Neural crest cell (in vitro differentiated cells): ENCODE data around the gene IMMT. TPM values are rescaled to one million over a fixed set of nuclear protein-coding genes. Genes with fewer than 3 reads are reported as not detected.
A peak's percentile ranks its signal among the peaks of the same experiment; 100 is the strongest.

ENCODE experiments used
- DNase-seq: peaks from one replicate; pipeline ENCODE4 v3.0.0; 2021; ENCODE audit warnings: low read depth, mixed read lengths, low spot score
- H3K27ac Mint-ChIP-seq: one replicate; pipeline ENCODE4 v1.8.0; 2021; ENCODE audit warnings: mild to moderate bottlenecking, mixed read lengths; ENCODE audit not compliant: unreplicated experiment
- H3K27me3 Mint-ChIP-seq: 2 replicates; pipeline ENCODE4 v1.8.0; 2021; ENCODE audit warnings: low read depth, mild to moderate bottlenecking, mixed read lengths
- H3K36me3 Mint-ChIP-seq: 2 replicates; pipeline ENCODE4 v1.8.0; 2021; ENCODE audit warnings: low read depth, mild to moderate bottlenecking, mixed read lengths
- H3K4me1 Mint-ChIP-seq: 2 replicates; pipeline ENCODE4 v1.8.0; 2021; ENCODE audit warnings: mixed read lengths
- H3K4me3 Mint-ChIP-seq: one replicate; pipeline ENCODE4 v1.8.0; 2021; ENCODE audit warnings: mild to moderate bottlenecking, mixed read lengths
- H3K9me3 Mint-ChIP-seq: 2 replicates; pipeline ENCODE4 v1.8.0; 2021; ENCODE audit warnings: mixed read lengths
- total RNA-seq: library from RNA; stranded (reverse); gene quantifications from 2 replicates; pipeline ENCODE4 v1.2.1, GENCODE V29; 2021
- TF ChIP-seq, protein P1 (sequence below): fragments of 200-600 bp; sonication (generic); conservative IDR thresholded peaks from 2 replicates; pipeline ENCODE4 v1.5.0; 2021; ENCODE audit warnings: antibody characterized with exemption, mild to moderate bottlenecking

Gene IMMT
- total RNA-seq, 1 donor from 2014 or later: 120 TPM

DNA sequence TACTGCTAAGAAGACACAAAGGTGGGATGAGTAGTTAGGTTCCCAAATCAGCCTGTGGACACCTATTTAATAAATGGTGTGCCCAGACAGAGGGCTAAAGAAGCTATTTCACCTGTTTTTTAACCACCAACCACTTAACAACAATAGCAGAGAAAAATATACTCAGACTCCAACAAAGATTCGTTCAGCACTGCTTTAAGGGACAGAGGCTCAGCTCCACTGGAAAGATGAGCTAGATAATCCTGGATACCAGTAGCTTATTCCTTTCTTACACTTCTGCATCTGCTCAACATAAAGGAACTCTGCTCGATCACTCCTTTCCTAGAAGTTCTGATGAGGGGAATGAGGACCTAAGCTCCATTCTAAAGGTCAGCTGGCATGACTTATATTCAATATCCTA is 44.8 kb downstream of the IMMT start:
- TF ChIP-seq, protein P1, sequence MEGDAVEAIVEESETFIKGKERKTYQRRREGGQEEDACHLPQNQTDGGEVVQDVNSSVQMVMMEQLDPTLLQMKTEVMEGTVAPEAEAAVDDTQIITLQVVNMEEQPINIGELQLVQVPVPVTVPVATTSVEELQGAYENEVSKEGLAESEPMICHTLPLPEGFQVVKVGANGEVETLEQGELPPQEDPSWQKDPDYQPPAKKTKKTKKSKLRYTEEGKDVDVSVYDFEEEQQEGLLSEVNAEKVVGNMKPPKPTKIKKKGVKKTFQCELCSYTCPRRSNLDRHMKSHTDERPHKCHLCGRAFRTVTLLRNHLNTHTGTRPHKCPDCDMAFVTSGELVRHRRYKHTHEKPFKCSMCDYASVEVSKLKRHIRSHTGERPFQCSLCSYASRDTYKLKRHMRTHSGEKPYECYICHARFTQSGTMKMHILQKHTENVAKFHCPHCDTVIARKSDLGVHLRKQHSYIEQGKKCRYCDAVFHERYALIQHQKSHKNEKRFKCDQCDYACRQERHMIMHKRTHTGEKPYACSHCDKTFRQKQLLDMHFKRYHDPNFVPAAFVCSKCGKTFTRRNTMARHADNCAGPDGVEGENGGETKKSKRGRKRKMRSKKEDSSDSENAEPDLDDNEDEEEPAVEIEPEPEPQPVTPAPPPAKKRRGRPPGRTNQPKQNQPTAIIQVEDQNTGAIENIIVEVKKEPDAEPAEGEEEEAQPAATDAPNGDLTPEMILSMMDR: no peak
- Mint-ChIP-seq H3K27ac (no peak overlapping the region), H3K4me1 (no peaks in the 10 kb centered on the region), H3K36me3 (peaks cover 21% of the 10 kb centered on the region), H3K27me3 (no peaks in the 10 kb centered on the region), H3K4me3 (no peak overlapping the region), H3K9me3 (no peaks in the 10 kb centered on the region)
- no peak for DNase-seq

DNA sequence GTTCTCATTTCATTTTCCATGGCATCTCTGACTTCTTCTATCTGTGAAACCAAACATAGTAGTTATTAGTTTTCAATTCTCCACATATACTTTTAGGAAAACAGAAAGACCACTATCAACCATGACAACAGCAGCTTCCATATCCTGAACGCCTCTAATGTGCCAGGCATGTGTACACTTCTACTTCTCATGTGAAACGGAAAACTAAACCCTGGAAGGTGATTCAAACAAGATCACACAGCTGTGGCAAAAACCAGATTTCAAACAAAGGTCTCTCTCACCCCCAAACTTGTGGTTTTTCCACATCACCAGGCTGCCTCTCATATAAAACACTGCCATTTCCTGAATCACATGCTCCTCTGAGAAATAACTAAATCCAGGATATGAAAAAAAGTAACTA is 47.5 kb downstream of the IMMT start:
- DNase-seq: no peak
- H3K27me3 Mint-ChIP-seq: no peaks in the 10 kb centered on the region
- no peak overlapping the region for H3K27ac Mint-ChIP-seq
- no peak overlapping the region for H3K4me3 Mint-ChIP-seq
- TF ChIP-seq, protein P1: no peak
- no peaks in the 10 kb centered on the region for H3K9me3 Mint-ChIP-seq
- no peaks in the 10 kb centered on the region for H3K4me1 Mint-ChIP-seq
- peaks cover 21% of the 10 kb centered on the region for H3K36me3 Mint-ChIP-seq

DNA sequence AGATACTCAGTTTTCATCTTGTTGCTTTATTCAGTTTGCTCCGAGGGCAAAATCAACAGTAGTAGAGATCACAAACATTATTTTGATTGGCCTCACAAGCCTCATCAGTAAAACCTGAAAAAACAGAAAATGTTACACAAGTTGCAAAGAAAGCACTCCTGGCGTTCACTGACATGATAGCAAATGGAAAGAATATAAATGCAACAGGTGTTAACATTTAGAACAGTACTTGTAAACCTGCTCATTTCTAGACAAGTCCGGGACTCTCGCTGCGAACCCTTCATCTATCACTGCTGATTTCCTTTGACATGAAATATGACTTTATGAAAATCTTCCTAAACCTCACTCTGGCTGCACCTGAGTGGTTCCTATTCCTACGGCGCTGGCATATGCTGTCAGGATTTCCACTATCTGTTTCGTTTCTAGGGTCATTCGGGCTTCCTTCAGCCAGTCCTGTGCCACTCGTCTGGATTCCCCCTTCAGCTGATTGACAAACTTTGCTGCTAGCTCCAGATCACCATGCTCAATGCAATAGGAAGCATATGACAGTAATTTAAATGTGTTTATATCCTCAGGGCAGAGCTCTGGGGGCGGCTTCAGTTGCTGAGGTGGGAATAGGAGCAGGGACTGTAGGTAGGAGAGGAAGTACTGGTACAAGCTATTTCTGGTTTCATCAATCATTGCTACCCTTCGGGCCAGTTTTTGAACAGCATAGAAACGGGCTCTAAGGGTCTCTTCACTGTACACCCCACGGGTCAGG is 51.2 kb downstream of the IMMT start:
- DNase-seq: no peak
- H3K9me3 Mint-ChIP-seq: no peaks in the 10 kb centered on the region
- TF ChIP-seq, protein P1: no peak
- H3K4me3 Mint-ChIP-seq: no peak overlapping the region
- H3K36me3 Mint-ChIP-seq: peaks cover 14% of the 10 kb centered on the region
- H3K4me1 Mint-ChIP-seq: peaks cover 5% of the 10 kb centered on the region
- no peaks in the 10 kb centered on the region for H3K27me3 Mint-ChIP-seq
- H3K27ac Mint-ChIP-seq: peak overlapping the region; percentile 23

DNA sequence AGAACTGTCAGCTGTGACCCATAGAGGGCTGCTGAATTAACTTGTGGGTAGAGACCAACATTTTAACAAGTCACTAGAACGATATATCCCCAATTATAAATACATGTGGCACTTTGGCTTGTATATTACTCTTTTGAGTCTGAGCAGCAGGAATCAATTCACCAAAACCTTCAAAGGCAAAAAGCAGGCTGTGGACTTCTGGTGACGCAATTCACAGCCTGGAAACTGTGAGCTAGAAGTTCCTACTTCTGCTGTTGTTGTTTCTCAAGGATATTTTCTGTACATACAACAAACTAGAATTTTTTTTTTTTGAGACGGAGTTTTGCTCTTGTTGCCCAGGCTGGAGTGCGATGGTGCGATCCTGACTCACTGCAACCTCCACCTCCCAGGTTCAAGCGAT is 52.0 kb downstream of the IMMT start:
- no peak for DNase-seq
- H3K36me3 Mint-ChIP-seq: peaks cover 14% of the 10 kb centered on the region
- TF ChIP-seq, protein P1: no peak
- H3K4me3 Mint-ChIP-seq: no peak overlapping the region
- H3K27me3 Mint-ChIP-seq: no peaks in the 10 kb centered on the region
- H3K4me1 Mint-ChIP-seq: peaks cover 5% of the 10 kb centered on the region
- no peaks in the 10 kb centered on the region for H3K9me3 Mint-ChIP-seq
- no peak overlapping the region for H3K27ac Mint-ChIP-seq

DNA sequence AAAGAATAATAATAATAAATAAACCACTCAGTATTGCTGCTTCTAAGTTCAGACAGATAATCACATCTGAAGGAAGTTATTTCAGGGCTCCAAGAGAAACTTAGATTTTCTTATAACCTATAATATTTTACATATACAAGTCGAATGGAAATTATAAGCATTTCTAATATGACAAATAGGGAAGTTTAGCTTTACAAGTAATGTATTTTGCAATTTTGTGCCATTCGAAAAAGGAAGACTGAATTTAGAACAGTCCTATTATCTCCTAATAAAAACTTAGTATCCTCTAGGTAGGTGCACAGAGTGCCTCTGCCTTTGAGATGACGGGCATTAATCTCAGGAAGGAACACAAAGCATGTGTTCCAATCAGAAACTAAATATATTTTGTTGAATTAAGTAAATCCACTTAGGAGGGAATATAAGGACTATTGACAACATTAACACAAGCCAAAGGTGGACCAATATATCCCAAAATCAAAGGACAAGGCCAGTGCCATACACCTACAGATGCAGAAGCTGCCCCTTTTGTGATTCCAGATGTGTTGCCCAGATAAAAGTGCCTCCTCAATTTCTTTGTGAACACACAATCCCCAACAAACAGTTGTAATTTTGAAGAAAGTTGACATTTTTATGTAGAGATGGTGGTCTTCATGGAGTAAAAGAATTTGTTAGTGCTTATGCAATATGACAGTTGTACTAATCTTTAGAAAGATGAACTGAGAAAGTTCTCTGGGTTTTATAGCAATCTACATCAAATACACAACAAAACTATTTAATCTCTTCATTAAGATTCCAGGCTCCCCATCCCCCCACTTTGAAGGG is 52.6 kb downstream of the IMMT start:
- Mint-ChIP-seq H3K27me3 (no peaks in the 10 kb centered on the region), H3K9me3 (no peaks in the 10 kb centered on the region), H3K4me3 (no peak overlapping the region), H3K27ac (no peak overlapping the region), H3K4me1 (peaks cover 5% of the 10 kb centered on the region), H3K36me3 (peaks cover 19% of the 10 kb centered on the region)
- TF ChIP-seq, protein P1: no peak
- no peak for DNase-seq
